ENCODE results near the gene ACSF2. TPM values are rescaled to one million over a fixed set of nuclear protein-coding genes. Genes with fewer than 3 reads are reported as not detected.

The ACSF2 gene
- polyA plus RNA-seq, 5 donors: 95.0 to 131 (median 114) TPM

- no peak for DNase-seq
Measured at GRCh38 chr17:50432125-50432762, 6.2 kb downstream of the ACSF2 start.

- no peak for DNase-seq
Measured at GRCh38 chr17:50437409-50437808, 11.4 kb downstream of the ACSF2 start.

GRCh38 chr17:50439008-50439407 lies 13.0 kb downstream of the ACSF2 start:
- DNase-seq: no peak

GRCh38 chr17:50440172-50440837 lies 14.3 kb downstream of the ACSF2 start:
- DNase-seq: peak in 1 of 2 donors; percentile 32

- no peak for DNase-seq
Measured at GRCh38 chr17:50440838-50441829, 15.1 kb downstream of the ACSF2 start.

GRCh38 chr17:50443505-50443974 lies 17.5 kb downstream of the ACSF2 start:
- peak in 1 of 2 donors; percentile 13 for DNase-seq

GRCh38 chr17:50444841-50445715 lies 19.1 kb downstream of the ACSF2 start:
- DNase-seq: no peak

GRCh38 chr17:50445730-50446325 lies 19.8 kb downstream of the ACSF2 start:
- DNase-seq: no peak

GRCh38 chr17:50447870-50448595 lies 22.0 kb downstream of the ACSF2 start:
- peak; percentile 39 to 51 for DNase-seq

GRCh38 chr17:50448643-50449042 lies 22.6 kb downstream of the ACSF2 start:
- no peak for DNase-seq

GRCh38 chr17:50451943-50452629 lies 26.1 kb downstream of the ACSF2 start:
- DNase-seq: no peak

- DNase-seq: no peak
Measured at GRCh38 chr17:50452630-50453300, 26.7 kb downstream of the ACSF2 start.

GRCh38 chr17:50453901-50454300 lies 27.9 kb downstream of the ACSF2 start:
- no peak for DNase-seq

GRCh38 chr17:50457621-50458020 lies 31.6 kb downstream of the ACSF2 start:
- DNase-seq: no peak

- DNase-seq: no peak
Measured at GRCh38 chr17:50458270-50458669, 32.3 kb downstream of the ACSF2 start.

- no peak for DNase-seq
Measured at GRCh38 chr17:50458701-50459676, 33.0 kb downstream of the ACSF2 start.

GRCh38 chr17:50459756-50460155 lies 33.7 kb downstream of the ACSF2 start:
- DNase-seq: no peak
